ENCODE data around the gene THPO.

Gene THPO

GRCh38 chr3:184384342-184384741 is 6.3 kb upstream of the THPO start:
- no peak for DNase-seq

- no peak for DNase-seq
Measured at GRCh38 chr3:184383033-184383740, 5.2 kb upstream of the THPO start.

GRCh38 chr3:184382326-184383032 is 4.5 kb upstream of the THPO start:
- DNase-seq: no peak

GRCh38 chr3:184381261-184382224 is 3.5 kb upstream of the THPO start:
- no peak for DNase-seq

- no peak for DNase-seq
Measured at GRCh38 chr3:184380627-184381260, 2.7 kb upstream of the THPO start.

GRCh38 chr3:184380185-184380626 is 2.2 kb upstream of the THPO start:
- DNase-seq: no peak

GRCh38 chr3:184379358-184380184 is 1.6 kb upstream of the THPO start, which contains the start of gene CHRD:
CHRD (plus strand) TSS chr3:184380054; CDS start chr3:184380319, 265 bp downstream.
- no peak for DNase-seq

GRCh38 chr3:184378651-184379357 is 797 bp upstream of the THPO start:
- DNase-seq: no peak

GRCh38 chr3:184377374-184377773 is 633 bp downstream of the THPO start:
- DNase-seq: no peak

GRCh38 chr3:184375747-184376461 is 2.1 kb downstream of the THPO start:
- DNase-seq: no peak

GRCh38 chr3:184373422-184373821 is 4.6 kb downstream of the THPO start:
- no peak for DNase-seq

- DNase-seq: no peak
Measured at GRCh38 chr3:184372911-184373310, 5.1 kb downstream of the THPO start.

- no peak for DNase-seq
Measured at GRCh38 chr3:184372296-184372821, 5.6 kb downstream of the THPO start.

GRCh38 chr3:184371570-184372018 is 6.4 kb downstream of the THPO start:
- peak; percentile 87 for DNase-seq

GRCh38 chr3:184368586-184369183 is 9.3 kb downstream of the THPO start:
- no peak for DNase-seq

GRCh38 chr3:184368116-184368515 is 9.9 kb downstream of the THPO start:
- DNase-seq: no peak

GRCh38 chr3:184366619-184367289 is 11.3 kb downstream of the THPO start:
- DNase-seq: no peak

- peak; percentile 97 for DNase-seq
Measured at GRCh38 chr3:184362668-184363546, 15.1 kb downstream of the THPO start.
